Measurements from ENCODE around the gene BRIP1. TPM values are rescaled to one million over a fixed set of nuclear protein-coding genes. Genes with fewer than 3 reads are reported as not detected.
"Not testable (repeated sequence)": the region's sequence is repeated elsewhere in the genome, so short reads cannot be mapped to it uniquely, and the experiment has no call there.

BRIP1 gene
- total RNA-seq, 2 experiments from 2014 or later = 13.2 to 14.5 TPM

GRCh38 chr17:61732169-61732568, 131.2 kb downstream of the BRIP1 start:
- intact Hi-C loops (cut with micrococcal nuclease) = no loop called here
- H3K9me3 Mint-ChIP-seq = no peaks in the 10 kb centered on the region
- no peak for TF ChIP-seq CTCF (IDR thresholded peaks at IDR 0.05)
- no peak overlapping the region for H3K4me3 Mint-ChIP-seq
- no peaks in the 10 kb centered on the region for H3K27me3 Mint-ChIP-seq
- no peak overlapping the region for H3K27ac Mint-ChIP-seq
- no peak for DNase-seq
- H3K4me1 Mint-ChIP-seq (ENCODE audit: low read depth) = no peaks in the 10 kb centered on the region
- no peak for ATAC-seq
- ChIA-PET POLR2A (interaction anchor here (0.9 kb wide), 1 partner anchor 369 kb away, joined by 3 read pairs; no protein-coding TSS in a partner anchor), CTCF (no interaction called here)
- peaks cover under 1% of the 10 kb centered on the region for H3K36me3 Mint-ChIP-seq (ENCODE audit: low read depth)

GRCh38 chr17:61731330-61731729, 132.0 kb downstream of the BRIP1 start:
- DNase-seq (no peak), ATAC-seq (no peak)
- Mint-ChIP-seq H3K4me3 (no peak overlapping the region), H3K4me1 (ENCODE audit: low read depth) (no peaks in the 10 kb centered on the region), H3K36me3 (ENCODE audit: low read depth) (peaks cover under 1% of the 10 kb centered on the region), H3K27me3 (no peaks in the 10 kb centered on the region), H3K27ac (no peak overlapping the region), H3K9me3 (no peaks in the 10 kb centered on the region)
- ChIA-PET CTCF (no interaction called here), POLR2A (no interaction called here)
- no peak for TF ChIP-seq CTCF (IDR thresholded peaks at IDR 0.05)
- intact Hi-C loops (cut with micrococcal nuclease) = no loop called here

- Mint-ChIP-seq H3K4me3 (no peak overlapping the region), H3K4me1 (ENCODE audit: low read depth) (no peaks in the 10 kb centered on the region), H3K9me3 (no peaks in the 10 kb centered on the region), H3K27ac (no peak overlapping the region), H3K36me3 (ENCODE audit: low read depth) (peaks cover 2% of the 10 kb centered on the region), H3K27me3 (no peaks in the 10 kb centered on the region)
- no peak for ATAC-seq
- CTCF ChIA-PET = no interaction called here
- DNase-seq = no peak
- POLR2A ChIA-PET = no interaction called here
- intact Hi-C loops (cut with micrococcal nuclease) = no loop called here
- no peak for TF ChIP-seq CTCF (IDR thresholded peaks at IDR 0.05)
Measured at GRCh38 chr17:61729690-61730268, 133.5 kb downstream of the BRIP1 start.

GRCh38 chr17:61728297-61728836, 135.0 kb downstream of the BRIP1 start:
- Mint-ChIP-seq H3K36me3 (ENCODE audit: low read depth) (peaks cover 2% of the 10 kb centered on the region), H3K27ac (no peak overlapping the region)
- CTCF ChIA-PET = no interaction called here

GRCh38 chr17:61727798-61728197, 135.5 kb downstream of the BRIP1 start:
- H3K36me3 Mint-ChIP-seq (ENCODE audit: low read depth); CTCF ChIA-PET; DNase-seq; ATAC-seq; H3K4me3 Mint-ChIP-seq; H3K27ac Mint-ChIP-seq; H3K9me3 Mint-ChIP-seq; intact Hi-C loops (cut with micrococcal nuclease); H3K4me1 Mint-ChIP-seq (ENCODE audit: low read depth); H3K27me3 Mint-ChIP-seq; POLR2A ChIA-PET: not testable (repeated sequence)

More at GRCh38 chr17:61728297-61728836, 135.0 kb downstream of the BRIP1 start:
- ATAC-seq (no peak), DNase-seq (no peak)
- H3K4me3 Mint-ChIP-seq = no peak overlapping the region
- H3K27me3 Mint-ChIP-seq = no peaks in the 10 kb centered on the region
- intact Hi-C loops (cut with micrococcal nuclease) = no loop called here
- TF ChIP-seq CTCF (IDR thresholded peaks at IDR 0.05) = no peak
- H3K4me1 Mint-ChIP-seq (ENCODE audit: low read depth) = no peaks in the 10 kb centered on the region
- no peaks in the 10 kb centered on the region for H3K9me3 Mint-ChIP-seq
- POLR2A ChIA-PET = no interaction called here

All from activated CD8-positive, alpha-beta T cell treated with anti-CD3 and anti-CD28 coated beads for 36 hours (primary cell).